Rectal smooth muscle tissue (tissue), 1 donor: Measurements from ENCODE around the gene GOLGA6L10.
"Not testable (repeated sequence)": the region's sequence is repeated elsewhere in the genome, so short reads cannot be mapped to it uniquely, and the experiment has no call there.

ENCODE experiments used
- H3K27ac ChIP-seq: one replicate; pipeline ENCODE4 v1.7.0; 2013; ENCODE audit warnings: low read depth, low read length, inconsistent platforms
- H3K27me3 ChIP-seq: one replicate; pipeline ENCODE4 v1.7.0; 2013; ENCODE audit warnings: low read length; ENCODE audit not compliant: control insufficient read depth, insufficient read depth
- H3K36me3 ChIP-seq: one replicate; pipeline ENCODE4 v1.7.0; 2013; ENCODE audit warnings: low read length; ENCODE audit not compliant: control insufficient read depth, insufficient read depth
- H3K4me1 ChIP-seq: one replicate; pipeline ENCODE4 v1.7.0; 2013; ENCODE audit warnings: low read length; ENCODE audit not compliant: control insufficient read depth, insufficient read depth
- H3K4me3 ChIP-seq: one replicate; pipeline ENCODE4 v1.7.0; 2013; ENCODE audit warnings: low read length
- H3K9ac ChIP-seq: one replicate; pipeline ENCODE4 v1.7.0; 2013; ENCODE audit warnings: low read length

The GOLGA6L10 gene

DNA sequence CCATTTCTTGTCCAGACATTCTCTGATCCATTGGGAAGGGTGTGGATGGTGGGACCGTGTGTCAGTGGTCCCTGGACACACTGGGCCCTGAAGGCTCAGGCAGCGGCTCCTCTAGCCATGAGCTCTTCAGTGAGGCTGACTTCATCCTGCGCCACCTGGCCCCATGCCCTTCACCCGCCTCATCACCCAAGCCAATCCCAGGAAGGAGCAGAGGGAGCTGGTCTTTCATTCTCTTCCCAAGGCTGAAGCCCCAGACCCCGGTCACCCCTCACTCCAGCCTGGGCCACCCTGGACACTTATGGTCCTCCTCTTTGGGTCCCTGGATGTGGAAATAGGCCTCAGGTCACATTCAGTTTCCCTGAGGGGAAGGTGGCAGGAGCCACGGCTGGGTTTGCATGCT lies 24.4 kb downstream of the GOLGA6L10 start:
- H3K9ac ChIP-seq, H3K27me3 ChIP-seq, H3K27ac ChIP-seq, H3K4me3 ChIP-seq, H3K4me1 ChIP-seq, H3K36me3 ChIP-seq: not testable (repeated sequence)

GRCh38 chr15:82322488-82322887 lies 26.8 kb downstream of the GOLGA6L10 start:
- H3K4me3 ChIP-seq, H3K27me3 ChIP-seq, H3K36me3 ChIP-seq: not testable (repeated sequence)

GRCh38 chr15:82320861-82321260 lies 28.4 kb downstream of the GOLGA6L10 start:
- H3K27ac ChIP-seq, H3K36me3 ChIP-seq, H3K27me3 ChIP-seq, H3K9ac ChIP-seq, H3K4me3 ChIP-seq, H3K4me1 ChIP-seq: not testable (repeated sequence)

More at GRCh38 chr15:82322488-82322887, 26.8 kb downstream of the GOLGA6L10 start:
- not testable (repeated sequence) for H3K9ac ChIP-seq, H3K27ac ChIP-seq, H3K4me1 ChIP-seq

DNA sequence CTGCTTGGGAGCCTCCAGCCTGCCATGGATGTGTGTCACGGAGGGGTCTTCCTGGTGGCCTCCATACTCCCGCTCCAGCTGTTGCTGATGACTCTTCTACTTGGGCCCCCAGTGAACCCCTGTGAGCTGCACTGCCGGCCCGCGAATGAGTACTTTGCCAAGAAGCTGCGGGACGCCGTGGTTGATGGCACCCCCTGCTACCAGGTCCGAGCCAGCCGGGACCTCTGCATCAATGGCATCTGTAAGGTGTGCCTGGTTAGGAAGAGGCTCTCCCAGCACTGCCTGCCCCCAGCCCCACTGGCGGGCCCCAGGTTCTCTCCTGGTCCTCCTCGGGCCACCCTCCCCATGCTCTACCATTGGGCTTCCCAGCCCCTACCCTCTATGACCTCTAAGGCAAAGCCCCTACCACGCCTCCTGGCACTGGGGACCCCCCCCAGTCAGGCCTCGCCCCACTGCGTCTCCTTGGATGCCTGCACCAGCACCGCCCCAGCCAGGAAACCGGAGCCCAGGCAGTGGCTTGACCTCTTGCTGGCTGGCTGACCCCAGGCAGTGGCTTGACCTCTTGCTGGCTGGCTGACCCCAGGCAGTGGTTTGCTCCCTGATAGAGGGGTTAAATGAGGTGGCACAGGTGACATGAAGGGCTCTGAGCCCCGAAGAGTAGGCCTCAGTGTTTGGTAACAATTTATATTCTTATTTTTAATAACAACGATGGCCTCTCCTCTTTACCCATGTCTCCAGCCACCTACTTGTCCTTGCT lies 29.6 kb downstream of the GOLGA6L10 start:
- not testable (repeated sequence) for H3K4me1 ChIP-seq

DNA sequence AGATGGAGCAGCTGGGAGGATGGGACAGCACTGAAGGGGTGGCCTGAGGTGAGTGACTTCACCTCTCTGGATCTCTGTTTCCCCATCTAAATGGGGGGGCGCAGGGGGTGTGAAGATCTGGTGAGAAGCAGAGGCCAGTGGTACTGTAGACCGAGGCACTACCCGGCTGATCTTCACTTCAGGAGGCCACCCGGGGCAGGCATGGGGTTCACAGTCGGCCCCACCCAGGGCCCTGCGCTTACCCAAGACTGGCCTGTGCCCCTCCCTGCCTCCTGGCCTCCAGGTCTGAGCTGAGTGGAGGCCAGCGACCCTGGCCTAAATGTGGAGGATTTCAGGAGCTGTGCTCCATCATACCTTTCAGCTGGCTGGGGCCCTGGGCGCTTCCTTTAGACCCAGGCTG lies 31.0 kb downstream of the GOLGA6L10 start:
- not testable (repeated sequence) for H3K27ac ChIP-seq, H3K4me3 ChIP-seq, H3K9ac ChIP-seq, H3K27me3 ChIP-seq, H3K36me3 ChIP-seq, H3K4me1 ChIP-seq

More for the DNA sequence above, 29.6 kb downstream of the GOLGA6L10 start:
- H3K9ac ChIP-seq, H3K27me3 ChIP-seq, H3K36me3 ChIP-seq, H3K4me3 ChIP-seq, H3K27ac ChIP-seq: not testable (repeated sequence)

- not testable (repeated sequence) for H3K27me3 ChIP-seq, H3K4me3 ChIP-seq, H3K9ac ChIP-seq, H3K27ac ChIP-seq, H3K4me1 ChIP-seq, H3K36me3 ChIP-seq
These were observed 31.8 kb downstream of the GOLGA6L10 start for GRCh38 chr15:82317516-82317915.

DNA sequence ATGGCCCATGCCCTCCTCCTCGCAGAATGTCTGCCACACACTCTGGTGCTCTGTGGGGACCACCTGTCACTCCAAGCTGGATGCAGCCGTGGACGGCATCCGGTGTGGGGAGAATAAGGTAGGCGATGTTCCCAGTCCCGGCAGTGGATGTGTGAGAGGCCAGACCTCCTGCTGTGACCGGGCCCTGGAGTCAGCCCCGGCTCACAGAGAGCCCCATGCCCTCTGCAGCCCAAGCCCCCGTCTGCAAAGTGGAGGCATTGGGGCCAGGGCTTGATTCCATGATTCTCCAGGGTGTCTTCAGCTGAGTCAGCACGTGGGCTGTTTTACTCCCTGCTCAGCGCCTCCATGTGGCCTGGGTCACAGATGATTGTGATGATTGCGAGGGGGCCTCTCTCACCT lies 32.2 kb downstream of the GOLGA6L10 start:
- no peak overlapping the region for H3K4me3 ChIP-seq
- no peaks in the 10 kb centered on the region for H3K27me3 ChIP-seq
- H3K9ac ChIP-seq: no peak overlapping the region
- H3K4me1 ChIP-seq: no peaks in the 10 kb centered on the region
- no peaks in the 10 kb centered on the region for H3K36me3 ChIP-seq
- no peak overlapping the region for H3K27ac ChIP-seq

DNA sequence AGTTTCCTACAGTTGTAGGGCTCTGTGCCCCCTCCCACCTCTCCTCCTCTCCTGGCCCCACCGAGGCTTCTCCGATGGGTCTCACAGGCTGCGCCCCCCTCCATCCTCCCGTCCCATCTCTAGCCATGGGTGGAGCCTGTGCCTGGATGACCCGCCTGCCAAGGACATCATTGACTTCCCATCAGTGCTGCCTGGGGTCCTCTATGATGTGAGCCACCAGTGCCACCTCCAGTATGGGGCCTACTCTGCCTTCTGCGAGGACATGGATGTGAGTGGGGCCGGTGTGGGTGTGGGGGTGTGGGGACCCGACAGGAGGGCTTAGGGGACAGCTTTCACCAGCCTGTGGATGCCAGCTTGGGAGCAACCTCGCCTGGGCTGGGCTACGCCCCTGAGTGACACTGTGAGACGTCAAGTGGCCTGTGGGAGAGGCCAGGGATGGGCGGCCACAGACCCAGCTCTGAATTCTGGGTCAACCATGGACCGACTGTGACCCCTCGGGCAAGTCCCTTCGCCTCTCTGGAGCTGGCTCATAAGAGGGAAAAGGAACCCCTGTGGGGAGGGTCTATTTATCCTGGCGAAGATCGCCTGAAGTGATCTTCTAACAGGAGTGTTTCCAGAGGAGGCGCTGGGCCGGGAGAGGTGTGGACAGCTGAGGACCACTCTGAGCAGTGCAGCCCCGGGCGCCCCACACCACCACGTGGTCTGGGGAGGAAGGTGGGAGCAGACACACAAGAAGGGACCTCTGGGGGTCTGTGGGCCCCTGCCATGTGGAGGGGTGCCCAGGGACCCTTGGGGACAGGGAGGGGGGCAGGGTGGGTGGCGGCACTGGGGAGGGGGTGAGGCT lies 32.8 kb downstream of the GOLGA6L10 start:
- H3K4me3 ChIP-seq, H3K9ac ChIP-seq, H3K27ac ChIP-seq, H3K4me1 ChIP-seq, H3K27me3 ChIP-seq, H3K36me3 ChIP-seq: not testable (repeated sequence)

GRCh38 chr15:82315519-82316246 lies 33.6 kb downstream of the GOLGA6L10 start:
- Histone ChIP-seq H3K36me3 (no peaks in the 10 kb centered on the region), H3K27me3 (no peaks in the 10 kb centered on the region), H3K4me3 (no peak overlapping the region), H3K27ac (no peak overlapping the region), H3K4me1 (no peaks in the 10 kb centered on the region), H3K9ac (no peak overlapping the region)

GRCh38 chr15:82314769-82315518 lies 34.3 kb downstream of the GOLGA6L10 start:
- no peak overlapping the region for H3K4me3 ChIP-seq
- no peaks in the 10 kb centered on the region for H3K36me3 ChIP-seq
- no peak overlapping the region for H3K9ac ChIP-seq
- no peak overlapping the region for H3K27ac ChIP-seq
- no peaks in the 10 kb centered on the region for H3K4me1 ChIP-seq
- H3K27me3 ChIP-seq: no peaks in the 10 kb centered on the region

- not testable (repeated sequence) for H3K36me3 ChIP-seq, H3K4me1 ChIP-seq, H3K27ac ChIP-seq, H3K9ac ChIP-seq, H3K27me3 ChIP-seq, H3K4me3 ChIP-seq
These were observed 35.1 kb downstream of the GOLGA6L10 start for GRCh38 chr15:82313951-82314768.
